A549 treated with Hydrocortisone at 1 μM for 4 hours (cell line): ENCODE data around the gene RHCG. TPM values are rescaled to one million over a fixed set of nuclear protein-coding genes. Genes with fewer than 3 reads are reported as not detected.

Experiments
- total RNA-seq: library from RNA; stranded (reverse); fragments of 200-300 nt; extraction: Qiagen RNA extraction; gene quantifications from 5 replicates; pipeline ENCODE4 v1.2.3, GENCODE V29; 2022

Gene RHCG
- 41.3 to 50.1 TPM (median 43.6 TPM) in 5 replicates for total RNA-seq

DNA sequence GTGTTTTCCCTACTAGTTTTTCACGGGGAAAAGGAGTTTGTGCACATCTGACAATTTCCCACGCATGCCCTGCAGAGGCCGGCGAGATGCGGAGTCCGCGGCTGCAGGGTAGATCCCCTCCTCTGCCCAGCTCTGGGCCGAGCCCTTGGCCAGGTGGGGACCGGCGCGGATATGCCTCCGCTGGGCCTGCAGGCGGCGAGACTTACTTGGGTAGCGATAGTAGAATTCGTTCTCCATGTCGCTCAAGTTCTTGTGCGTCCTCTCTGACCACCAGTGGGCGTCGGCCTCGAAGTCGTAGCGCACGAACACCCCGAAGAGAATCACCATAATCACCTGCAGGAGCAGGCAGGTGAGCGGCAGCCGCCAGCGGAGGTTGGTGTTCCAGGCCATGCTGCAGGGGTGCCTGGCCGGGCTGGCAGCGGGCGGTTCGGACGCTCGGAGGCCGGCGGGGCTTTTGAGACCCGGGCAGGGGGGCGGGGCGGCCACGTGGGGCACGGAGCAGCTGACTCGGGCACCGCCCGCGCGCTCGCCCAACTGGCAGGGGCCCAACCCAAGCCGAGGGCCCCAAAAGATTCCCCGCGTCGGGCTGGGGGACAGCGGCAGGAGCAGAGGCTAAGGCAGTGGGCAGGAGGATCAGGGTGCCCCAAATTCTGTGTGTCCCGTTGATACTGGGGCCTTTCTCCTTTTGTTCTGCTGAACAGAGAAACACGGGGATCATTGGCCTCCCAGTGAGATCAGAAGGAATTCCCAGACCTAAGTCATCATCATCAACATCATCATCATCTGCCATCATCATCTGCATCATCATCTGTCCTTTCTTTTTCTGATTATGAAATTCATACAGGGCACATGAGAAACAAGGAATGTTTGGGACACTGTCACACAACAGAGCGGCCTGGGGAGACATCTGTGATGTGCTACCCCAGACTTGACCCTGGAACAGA is at the start of gene RHCG:
Gene RHCG, minus strand, starts transcription at position 429 of the 944 bp plus-strand sequence. Its CDS starts 39 bp downstream, at position 390.

Other genes starting within 250 kb of the RHCG start
- gene POLG, start 161.8 kb downstream of the RHCG start, total RNA-seq: 54.0 to 59.5 TPM (median 58.0 TPM) in 5 replicates
- 10.1 to 13.7 TPM (median 11.9 TPM) in 5 replicates for gene TICRR, start 78.9 kb upstream of the RHCG start, total RNA-seq
- gene KIF7, start 158.9 kb upstream of the RHCG start, total RNA-seq: 3.9 to 5.1 TPM (median 4.1 TPM) in 5 replicates
- gene PLIN1, start 182.8 kb upstream of the RHCG start, total RNA-seq: 0.05 to 0.15 TPM (median 0.12 TPM) in 4 of 5 replicates, not detected in the other
- gene PEX11A, start 194.2 kb upstream of the RHCG start, total RNA-seq: 7.9 to 9.1 TPM (median 8.6 TPM) in 5 replicates
- gene WDR93, start 194.2 kb upstream of the RHCG start, total RNA-seq: 0.10 to 0.24 TPM (median 0.16 TPM) in 5 replicates